ENCODE data around the gene CIDEA. TPM values are rescaled to one million over a fixed set of nuclear protein-coding genes. Genes with fewer than 3 reads are reported as not detected.

CIDEA gene
- total and polyA plus RNA-seq, 9 of the 15 experiments (the other 6 are each of a cell fraction or from before 2014, with no cell fraction given) = not detected

DNA sequence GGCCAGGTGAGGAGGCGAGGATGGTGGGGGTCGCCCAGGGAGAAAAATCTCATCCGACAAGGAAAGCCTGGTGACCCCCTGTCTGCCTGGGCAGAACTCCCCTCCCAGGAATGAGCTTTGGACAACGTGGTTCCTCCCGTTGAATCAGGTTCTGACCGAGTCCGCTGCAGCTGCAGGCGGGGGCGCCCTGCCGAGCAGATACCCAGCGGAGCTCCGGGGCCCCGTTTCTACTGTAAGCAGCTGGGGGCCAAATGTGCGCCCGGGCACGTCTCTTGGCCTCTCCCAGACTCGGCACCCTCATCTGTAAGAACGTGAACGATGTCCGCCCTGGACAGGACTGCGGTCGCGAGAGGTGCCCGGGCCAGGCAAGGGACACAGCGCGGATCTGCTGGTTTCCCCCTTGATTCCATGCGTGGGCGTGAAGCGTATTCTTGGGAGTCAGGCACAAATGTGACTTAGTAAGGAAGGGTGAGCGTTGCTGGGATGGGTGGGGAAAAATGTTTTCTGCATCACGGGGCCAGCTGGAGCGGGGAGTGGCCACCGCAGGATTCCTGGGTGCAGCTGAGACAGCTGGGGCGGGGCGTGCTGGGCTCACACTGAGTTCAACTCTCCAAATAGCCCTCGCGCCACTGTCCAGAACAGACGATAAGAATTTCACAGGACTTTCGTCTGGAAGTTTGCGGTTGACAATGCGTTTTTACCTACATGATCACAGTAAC, 33.7 kb downstream of the CIDEA start (continued):
- no peak for TF ChIP-seq ZEB2 (IDR thresholded peaks at IDR 0.05)
- TF ChIP-seq ZNF589 (CRISPR knock-in tag; IDR thresholded peaks at IDR 0.05; ENCODE audit: low read depth) = no peak
- no peak for TF ChIP-seq GABPB1 (CRISPR knock-in tag; IDR thresholded peaks at IDR 0.05)
- no peak for TF ChIP-seq PHF20 (IDR thresholded peaks at IDR 0.05; ENCODE audit: partially characterized antibody)
- TF ChIP-seq, protein P1, sequence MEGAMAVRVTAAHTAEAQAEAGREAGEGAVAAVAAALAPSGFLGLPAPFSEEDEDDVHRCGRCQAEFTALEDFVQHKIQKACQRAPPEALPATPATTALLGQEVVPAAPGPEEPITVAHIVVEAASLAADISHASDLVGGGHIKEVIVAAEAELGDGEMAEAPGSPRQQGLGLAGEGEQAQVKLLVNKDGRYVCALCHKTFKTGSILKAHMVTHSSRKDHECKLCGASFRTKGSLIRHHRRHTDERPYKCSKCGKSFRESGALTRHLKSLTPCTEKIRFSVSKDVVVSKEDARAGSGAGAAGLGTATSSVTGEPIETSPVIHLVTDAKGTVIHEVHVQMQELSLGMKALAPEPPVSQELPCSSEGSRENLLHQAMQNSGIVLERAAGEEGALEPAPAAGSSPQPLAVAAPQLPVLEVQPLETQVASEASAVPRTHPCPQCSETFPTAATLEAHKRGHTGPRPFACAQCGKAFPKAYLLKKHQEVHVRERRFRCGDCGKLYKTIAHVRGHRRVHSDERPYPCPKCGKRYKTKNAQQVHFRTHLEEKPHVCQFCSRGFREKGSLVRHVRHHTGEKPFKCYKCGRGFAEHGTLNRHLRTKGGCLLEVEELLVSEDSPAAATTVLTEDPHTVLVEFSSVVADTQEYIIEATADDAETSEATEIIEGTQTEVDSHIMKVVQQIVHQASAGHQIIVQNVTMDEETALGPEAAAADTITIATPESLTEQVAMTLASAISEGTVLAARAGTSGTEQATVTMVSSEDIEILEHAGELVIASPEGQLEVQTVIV (CRISPR knock-in tag; IDR thresholded peaks at IDR 0.05; ENCODE audit: borderline replicate concordance) = no peak
- no peak for TF ChIP-seq RBM22 (IDR thresholded peaks at IDR 0.05; ENCODE audit: low read depth, low read length, poor library complexity, severe bottlenecking)
- no peak for TF ChIP-seq HDAC2 (IDR thresholded peaks at IDR 0.05)
- TF ChIP-seq, protein P2, sequence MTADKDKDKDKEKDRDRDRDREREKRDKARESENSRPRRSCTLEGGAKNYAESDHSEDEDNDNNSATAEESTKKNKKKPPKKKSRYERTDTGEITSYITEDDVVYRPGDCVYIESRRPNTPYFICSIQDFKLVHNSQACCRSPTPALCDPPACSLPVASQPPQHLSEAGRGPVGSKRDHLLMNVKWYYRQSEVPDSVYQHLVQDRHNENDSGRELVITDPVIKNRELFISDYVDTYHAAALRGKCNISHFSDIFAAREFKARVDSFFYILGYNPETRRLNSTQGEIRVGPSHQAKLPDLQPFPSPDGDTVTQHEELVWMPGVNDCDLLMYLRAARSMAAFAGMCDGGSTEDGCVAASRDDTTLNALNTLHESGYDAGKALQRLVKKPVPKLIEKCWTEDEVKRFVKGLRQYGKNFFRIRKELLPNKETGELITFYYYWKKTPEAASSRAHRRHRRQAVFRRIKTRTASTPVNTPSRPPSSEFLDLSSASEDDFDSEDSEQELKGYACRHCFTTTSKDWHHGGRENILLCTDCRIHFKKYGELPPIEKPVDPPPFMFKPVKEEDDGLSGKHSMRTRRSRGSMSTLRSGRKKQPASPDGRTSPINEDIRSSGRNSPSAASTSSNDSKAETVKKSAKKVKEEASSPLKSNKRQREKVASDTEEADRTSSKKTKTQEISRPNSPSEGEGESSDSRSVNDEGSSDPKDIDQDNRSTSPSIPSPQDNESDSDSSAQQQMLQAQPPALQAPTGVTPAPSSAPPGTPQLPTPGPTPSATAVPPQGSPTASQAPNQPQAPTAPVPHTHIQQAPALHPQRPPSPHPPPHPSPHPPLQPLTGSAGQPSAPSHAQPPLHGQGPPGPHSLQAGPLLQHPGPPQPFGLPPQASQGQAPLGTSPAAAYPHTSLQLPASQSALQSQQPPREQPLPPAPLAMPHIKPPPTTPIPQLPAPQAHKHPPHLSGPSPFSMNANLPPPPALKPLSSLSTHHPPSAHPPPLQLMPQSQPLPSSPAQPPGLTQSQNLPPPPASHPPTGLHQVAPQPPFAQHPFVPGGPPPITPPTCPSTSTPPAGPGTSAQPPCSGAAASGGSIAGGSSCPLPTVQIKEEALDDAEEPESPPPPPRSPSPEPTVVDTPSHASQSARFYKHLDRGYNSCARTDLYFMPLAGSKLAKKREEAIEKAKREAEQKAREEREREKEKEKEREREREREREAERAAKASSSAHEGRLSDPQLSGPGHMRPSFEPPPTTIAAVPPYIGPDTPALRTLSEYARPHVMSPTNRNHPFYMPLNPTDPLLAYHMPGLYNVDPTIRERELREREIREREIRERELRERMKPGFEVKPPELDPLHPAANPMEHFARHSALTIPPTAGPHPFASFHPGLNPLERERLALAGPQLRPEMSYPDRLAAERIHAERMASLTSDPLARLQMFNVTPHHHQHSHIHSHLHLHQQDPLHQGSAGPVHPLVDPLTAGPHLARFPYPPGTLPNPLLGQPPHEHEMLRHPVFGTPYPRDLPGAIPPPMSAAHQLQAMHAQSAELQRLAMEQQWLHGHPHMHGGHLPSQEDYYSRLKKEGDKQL (CRISPR knock-in tag; IDR thresholded peaks at IDR 0.05; ENCODE audit: borderline replicate concordance) = no peak
- TF ChIP-seq CTBP1 (IDR thresholded peaks at IDR 0.05; ENCODE audit: borderline replicate concordance) = 0 out of 2 replicates have a peak, but pooled peaks have one; percentile 11
- no peak for TF ChIP-seq CBX5 (IDR thresholded peaks at IDR 0.05; ENCODE audit: borderline replicate concordance, low read depth)
- peak; percentile 85 for TF ChIP-seq DACH1 (IDR thresholded peaks at IDR 0.05; ENCODE audit: partially characterized antibody)
- no peak for TF ChIP-seq HDAC8 (tag; IDR thresholded peaks at IDR 0.05)
- TF ChIP-seq KLF1 (tag; IDR thresholded peaks at IDR 0.05) = peak; percentile 70; the same call in 1 of the 2 replicates
- peak; percentile 65 for TF ChIP-seq SAP30 (IDR thresholded peaks at IDR 0.05; ENCODE audit: borderline replicate concordance, insufficient read depth, low read depth, low read length, poor library complexity, severe bottlenecking)
- TF ChIP-seq ETV5 (CRISPR knock-in tag; IDR thresholded peaks at IDR 0.05; ENCODE audit: low read depth) = no peak
- no peak for TF ChIP-seq LCOR (CRISPR knock-in tag; IDR thresholded peaks at IDR 0.05)
- TF ChIP-seq, protein P3, sequence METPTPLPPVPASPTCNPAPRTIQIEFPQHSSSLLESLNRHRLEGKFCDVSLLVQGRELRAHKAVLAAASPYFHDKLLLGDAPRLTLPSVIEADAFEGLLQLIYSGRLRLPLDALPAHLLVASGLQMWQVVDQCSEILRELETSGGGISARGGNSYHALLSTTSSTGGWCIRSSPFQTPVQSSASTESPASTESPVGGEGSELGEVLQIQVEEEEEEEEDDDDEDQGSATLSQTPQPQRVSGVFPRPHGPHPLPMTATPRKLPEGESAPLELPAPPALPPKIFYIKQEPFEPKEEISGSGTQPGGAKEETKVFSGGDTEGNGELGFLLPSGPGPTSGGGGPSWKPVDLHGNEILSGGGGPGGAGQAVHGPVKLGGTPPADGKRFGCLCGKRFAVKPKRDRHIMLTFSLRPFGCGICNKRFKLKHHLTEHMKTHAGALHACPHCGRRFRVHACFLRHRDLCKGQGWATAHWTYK (CRISPR knock-in tag; IDR thresholded peaks at IDR 0.05) = no peak
- TF ChIP-seq, protein P4, sequence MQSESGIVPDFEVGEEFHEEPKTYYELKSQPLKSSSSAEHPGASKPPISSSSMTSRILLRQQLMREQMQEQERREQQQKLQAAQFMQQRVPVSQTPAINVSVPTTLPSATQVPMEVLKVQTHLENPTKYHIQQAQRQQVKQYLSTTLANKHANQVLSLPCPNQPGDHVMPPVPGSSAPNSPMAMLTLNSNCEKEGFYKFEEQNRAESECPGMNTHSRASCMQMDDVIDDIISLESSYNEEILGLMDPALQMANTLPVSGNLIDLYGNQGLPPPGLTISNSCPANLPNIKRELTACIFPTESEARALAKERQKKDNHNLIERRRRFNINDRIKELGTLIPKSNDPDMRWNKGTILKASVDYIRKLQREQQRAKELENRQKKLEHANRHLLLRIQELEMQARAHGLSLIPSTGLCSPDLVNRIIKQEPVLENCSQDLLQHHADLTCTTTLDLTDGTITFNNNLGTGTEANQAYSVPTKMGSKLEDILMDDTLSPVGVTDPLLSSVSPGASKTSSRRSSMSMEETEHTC (IDR thresholded peaks at IDR 0.05) = 0 out of 2 replicates have a peak, but pooled peaks have one; percentile 29

Measured in K562 (cell line).